Neutrophil (primary cell): ENCODE results near the gene LRRC8D.
"Not testable (repeated sequence)": the region's sequence is repeated elsewhere in the genome, so short reads cannot be mapped to it uniquely, and the experiment has no call there.

Experiments used
- H3K27ac ChIP-seq: fragments of 200-600 bp; sonication (generic); 2 replicates; pipeline ENCODE4 v1.5.1; 2016; ENCODE audit warnings: mild to moderate bottlenecking, moderate library complexity
- H3K27me3 ChIP-seq: fragments of 200-600 bp; sonication (generic); 2 replicates; pipeline ENCODE4 v1.6.0; 2016; ENCODE audit warnings: mild to moderate bottlenecking
- H3K36me3 ChIP-seq: fragments of 200-600 bp; sonication (generic); 2 replicates; pipeline ENCODE4 v1.5.1; 2017
- H3K4me1 ChIP-seq, 2 experiments: fragments of 200-600 bp in 1 of 2; sonication (generic) in 1 of 2; 1 replicate in 1 of 2; 2 replicates in 1 of 2; pipeline versions ENCODE4 v1.5.1 to v1.6.1; 2013 to 2016; ENCODE audit warnings: low read depth in 1 of 2, low read length in 1 of 2, mild to moderate bottlenecking in 1 of 2, moderate library complexity in 1 of 2; ENCODE audit not compliant: control insufficient read depth in 1 of 2, insufficient read depth in 1 of 2
- H3K4me3 ChIP-seq, 2 experiments: fragments of 200-600 bp in 1 of 2; sonication (generic) in 1 of 2; 1 replicate in 1 of 2; 2 replicates in 1 of 2; pipeline ENCODE4 v1.5.1; 2013 to 2016; ENCODE audit warnings: low read depth in 1 of 2, low read length in 1 of 2, mild to moderate bottlenecking in 1 of 2, moderate library complexity in 1 of 2
- H3K9me3 ChIP-seq: fragments of 200-600 bp; sonication (generic); 2 replicates; pipeline ENCODE4 v1.5.1; 2016
- CTCF ChIP-seq: fragments of 200-600 bp; sonication (generic); IDR thresholded peaks from 2 replicates; pipeline ENCODE4 v1.5.1; 2016; ENCODE audit warnings: antibody characterized with exemption

The LRRC8D gene

GRCh38 chr1:89918794-89919155 is 97.9 kb downstream of the LRRC8D start:
- no peaks in the 10 kb centered on the region for H3K36me3 ChIP-seq
- no peak overlapping the region for H3K4me3 ChIP-seq
- no peaks in the 10 kb centered on the region for H3K9me3 ChIP-seq
- H3K27me3 ChIP-seq, result no peaks in the 10 kb centered on the region
- no peak overlapping the region for H3K27ac ChIP-seq
- no peak for TF ChIP-seq CTCF
- no peaks in the 10 kb centered on the region for H3K4me1 ChIP-seq

GRCh38 chr1:89919174-89919573 is 98.3 kb downstream of the LRRC8D start:
- Histone ChIP-seq H3K27ac (no peak overlapping the region), H3K27me3 (no peaks in the 10 kb centered on the region), H3K9me3 (no peaks in the 10 kb centered on the region), H3K4me3 (no peak overlapping the region), H3K36me3 (no peaks in the 10 kb centered on the region), H3K4me1 (no peaks in the 10 kb centered on the region)
- no peak for TF ChIP-seq CTCF

GRCh38 chr1:89922911-89923310 is 102.1 kb downstream of the LRRC8D start:
- Histone ChIP-seq H3K9me3 (no peaks in the 10 kb centered on the region), H3K4me1 (no peaks in the 10 kb centered on the region), H3K27me3 (no peaks in the 10 kb centered on the region), H3K27ac (no peak overlapping the region), H3K4me3 (no peak overlapping the region), H3K36me3 (peaks cover 4% of the 10 kb centered on the region)
- no peak for TF ChIP-seq CTCF

GRCh38 chr1:89923517-89923916 is 102.7 kb downstream of the LRRC8D start:
- H3K4me1 ChIP-seq, result no peaks in the 10 kb centered on the region
- H3K9me3 ChIP-seq, result no peaks in the 10 kb centered on the region
- no peak for TF ChIP-seq CTCF
- H3K27ac ChIP-seq, result no peak overlapping the region
- H3K27me3 ChIP-seq, result no peaks in the 10 kb centered on the region
- peaks cover 6% of the 10 kb centered on the region for H3K36me3 ChIP-seq
- no peak overlapping the region for H3K4me3 ChIP-seq

- not testable (repeated sequence) for H3K27me3 ChIP-seq, H3K9me3 ChIP-seq, H3K4me3 ChIP-seq, H3K27ac ChIP-seq, H3K36me3 ChIP-seq, H3K4me1 ChIP-seq
Observed at GRCh38 chr1:89924075-89924474, 103.2 kb downstream of the LRRC8D start.

GRCh38 chr1:89927049-89927448 is 106.2 kb downstream of the LRRC8D start:
- Histone ChIP-seq H3K27ac (no peak overlapping the region), H3K4me1 (no peaks in the 10 kb centered on the region), H3K4me3 (no peak overlapping the region), H3K27me3 (no peaks in the 10 kb centered on the region), H3K36me3 (peaks cover 6% of the 10 kb centered on the region), H3K9me3 (no peaks in the 10 kb centered on the region)
- no peak for TF ChIP-seq CTCF
